Measurements from ENCODE around the gene ABHD12B. TPM values are rescaled to one million over a fixed set of nuclear protein-coding genes. Genes with fewer than 3 reads are reported as not detected.

Gene ABHD12B
- total RNA-seq, 2 donors from 2014 or later = not detected

DNA sequence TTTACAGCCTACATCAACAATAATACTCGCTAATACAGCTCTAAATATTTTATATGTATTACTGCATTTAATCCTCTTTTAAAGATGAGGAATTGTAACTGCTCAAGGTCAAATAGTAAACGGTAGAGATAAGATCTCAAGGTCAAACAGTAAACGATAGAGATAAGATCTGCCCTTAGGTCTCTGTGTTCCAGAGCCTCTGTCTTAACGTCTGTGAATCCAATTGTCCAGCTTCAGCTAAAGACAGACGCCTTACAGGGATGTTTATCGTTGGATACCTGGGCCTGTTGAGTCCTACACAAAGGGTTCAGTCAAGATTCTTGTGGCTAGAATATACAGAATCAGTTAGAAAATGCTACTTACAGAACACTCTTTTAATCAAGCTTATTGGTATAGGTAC is 52.4 kb downstream of the ABHD12B start:
- Histone ChIP-seq H3K4me3 (no peak overlapping the region), H3K27me3 (replicated peaks; ENCODE audit: insufficient read depth) (no peaks in the 10 kb centered on the region), H3K4me1 (replicated peaks) (no peaks in the 10 kb centered on the region), H3K36me3 (no peaks in the 10 kb centered on the region), H3K27ac (no peak overlapping the region), H3K9me3 (no peaks in the 10 kb centered on the region)
- TF ChIP-seq POLR2AphosphoS5 (IDR thresholded peaks at IDR 0.05) (no peak), POLR2A (IDR thresholded peaks at IDR 0.05) (no peak)
- TF ChIP-seq, protein P1, sequence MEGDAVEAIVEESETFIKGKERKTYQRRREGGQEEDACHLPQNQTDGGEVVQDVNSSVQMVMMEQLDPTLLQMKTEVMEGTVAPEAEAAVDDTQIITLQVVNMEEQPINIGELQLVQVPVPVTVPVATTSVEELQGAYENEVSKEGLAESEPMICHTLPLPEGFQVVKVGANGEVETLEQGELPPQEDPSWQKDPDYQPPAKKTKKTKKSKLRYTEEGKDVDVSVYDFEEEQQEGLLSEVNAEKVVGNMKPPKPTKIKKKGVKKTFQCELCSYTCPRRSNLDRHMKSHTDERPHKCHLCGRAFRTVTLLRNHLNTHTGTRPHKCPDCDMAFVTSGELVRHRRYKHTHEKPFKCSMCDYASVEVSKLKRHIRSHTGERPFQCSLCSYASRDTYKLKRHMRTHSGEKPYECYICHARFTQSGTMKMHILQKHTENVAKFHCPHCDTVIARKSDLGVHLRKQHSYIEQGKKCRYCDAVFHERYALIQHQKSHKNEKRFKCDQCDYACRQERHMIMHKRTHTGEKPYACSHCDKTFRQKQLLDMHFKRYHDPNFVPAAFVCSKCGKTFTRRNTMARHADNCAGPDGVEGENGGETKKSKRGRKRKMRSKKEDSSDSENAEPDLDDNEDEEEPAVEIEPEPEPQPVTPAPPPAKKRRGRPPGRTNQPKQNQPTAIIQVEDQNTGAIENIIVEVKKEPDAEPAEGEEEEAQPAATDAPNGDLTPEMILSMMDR (IDR thresholded peaks at IDR 0.05) = no peak
- 45% methylated on average over 6 of the region's 6 CpGs for WGBS
- DNase-seq (ENCODE audit: low spot score) = no peak
- intact Hi-C loops (cut with DNase I) = no loop called here

DNA sequence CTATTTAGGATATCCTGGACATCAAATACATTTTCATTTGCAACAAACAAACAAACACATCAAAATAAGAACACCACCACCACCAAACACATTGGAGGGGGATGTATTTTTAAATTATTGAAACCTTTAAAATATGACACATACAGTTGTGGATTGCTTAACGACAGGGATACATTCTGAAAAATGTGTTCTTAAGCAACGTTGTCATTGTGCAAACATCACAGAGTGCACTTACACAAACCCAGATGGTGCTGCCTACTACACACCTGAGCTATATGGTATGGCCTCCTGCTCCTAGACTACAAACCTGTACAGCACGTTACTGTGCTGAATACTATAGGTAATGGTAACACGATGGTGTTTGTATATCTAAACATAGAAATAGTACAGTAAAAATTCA is 53.0 kb downstream of the ABHD12B start:
- DNase-seq (ENCODE audit: low spot score) = no peak
- H3K27ac ChIP-seq = no peak overlapping the region
- no peaks in the 10 kb centered on the region for H3K36me3 ChIP-seq
- H3K4me1 ChIP-seq (replicated peaks) = no peaks in the 10 kb centered on the region
- TF ChIP-seq, protein P1 (IDR thresholded peaks at IDR 0.05) = no peak
- TF ChIP-seq POLR2AphosphoS5 (IDR thresholded peaks at IDR 0.05) (no peak), POLR2A (IDR thresholded peaks at IDR 0.05) (no peak)
- WGBS = 76% methylated on average over 4 of the region's 4 CpGs
- no peaks in the 10 kb centered on the region for H3K27me3 ChIP-seq (replicated peaks; ENCODE audit: insufficient read depth)
- intact Hi-C loops (cut with DNase I) = no loop called here
- no peaks in the 10 kb centered on the region for H3K9me3 ChIP-seq
- no peak overlapping the region for H3K4me3 ChIP-seq

DNA sequence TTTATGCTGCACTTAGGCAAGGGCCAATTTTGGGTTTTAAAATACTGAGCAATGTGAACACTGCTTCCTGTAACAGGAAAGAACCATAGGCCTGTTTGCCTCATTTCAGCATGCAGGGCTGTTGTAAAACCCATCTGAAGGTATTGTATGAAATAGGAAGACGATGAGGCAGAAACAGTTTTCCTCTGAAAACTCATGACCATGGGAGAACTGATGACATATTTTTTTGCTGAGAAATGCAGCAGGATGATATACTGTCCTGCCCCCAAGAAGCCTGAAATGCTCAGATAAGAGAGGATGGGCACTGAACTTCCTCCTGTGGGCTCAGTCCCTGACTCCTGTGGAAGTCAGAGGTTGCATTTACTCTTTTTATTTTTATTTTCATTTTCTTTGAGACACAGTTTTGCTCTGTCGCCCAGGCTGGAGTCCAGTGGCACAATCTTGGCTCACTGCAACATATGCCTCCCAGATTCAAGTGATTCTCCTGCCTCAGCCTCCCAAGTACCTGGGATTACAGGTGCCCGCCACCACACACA is 55.1 kb downstream of the ABHD12B start:
- H3K27ac ChIP-seq = no peak overlapping the region
- TF ChIP-seq, protein P1 (IDR thresholded peaks at IDR 0.05) = no peak
- no peak for TF ChIP-seq POLR2AphosphoS5 (IDR thresholded peaks at IDR 0.05)
- TF ChIP-seq POLR2A (IDR thresholded peaks at IDR 0.05) = no peak
- H3K27me3 ChIP-seq (replicated peaks; ENCODE audit: insufficient read depth) = no peaks in the 10 kb centered on the region
- 95% methylated on average over 3 of the region's 3 CpGs for WGBS
- H3K9me3 ChIP-seq = no peaks in the 10 kb centered on the region
- H3K4me3 ChIP-seq = no peak overlapping the region
- DNase-seq (ENCODE audit: low spot score) = no peak
- no peaks in the 10 kb centered on the region for H3K4me1 ChIP-seq (replicated peaks)
- intact Hi-C loops (cut with DNase I) = no loop called here
- H3K36me3 ChIP-seq = no peaks in the 10 kb centered on the region

DNA sequence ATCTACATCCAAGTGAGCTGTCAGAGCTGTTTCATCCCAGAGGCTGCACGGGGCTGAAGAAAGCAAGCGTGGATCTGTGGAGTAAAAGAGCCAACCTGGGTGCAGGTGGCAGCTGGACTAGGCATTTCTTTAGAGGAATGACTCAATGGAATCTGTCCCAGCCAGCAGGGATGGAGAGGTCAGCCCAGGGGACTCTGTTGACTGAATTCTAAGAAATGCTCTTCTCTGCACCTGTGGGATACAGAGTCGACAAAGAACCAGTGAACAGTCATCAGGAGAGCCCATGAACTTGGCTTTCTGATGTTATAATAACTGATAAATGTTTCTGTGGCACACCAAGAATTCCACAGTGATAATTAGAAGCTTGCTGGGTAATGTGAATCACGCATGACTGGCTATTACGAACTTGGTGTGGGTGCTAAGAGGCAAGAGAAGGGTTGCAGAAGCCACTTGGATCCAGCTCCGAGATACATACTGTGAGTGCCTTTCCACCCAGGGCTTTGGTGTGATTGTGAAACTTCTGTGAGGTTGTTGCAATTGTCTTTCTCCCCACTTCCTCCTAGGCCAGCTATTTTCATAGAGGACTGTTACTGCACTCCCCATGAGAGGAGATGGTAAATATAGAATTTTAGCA is 56.3 kb downstream of the ABHD12B start:
- no peaks in the 10 kb centered on the region for H3K36me3 ChIP-seq
- intact Hi-C loops (cut with DNase I) = no loop called here

More for the DNA sequence above, 56.3 kb downstream of the ABHD12B start:
- H3K9me3 ChIP-seq = no peaks in the 10 kb centered on the region
- TF ChIP-seq POLR2AphosphoS5 (IDR thresholded peaks at IDR 0.05) (no peak), POLR2A (IDR thresholded peaks at IDR 0.05) (no peak)
- TF ChIP-seq, protein P1 (IDR thresholded peaks at IDR 0.05) = no peak
- DNase-seq (ENCODE audit: low spot score) = no peak
- no peak overlapping the region for H3K4me3 ChIP-seq
- H3K4me1 ChIP-seq (replicated peaks) = no peaks in the 10 kb centered on the region
- no peaks in the 10 kb centered on the region for H3K27me3 ChIP-seq (replicated peaks; ENCODE audit: insufficient read depth)
- WGBS = 93% methylated on average over 6 of the region's 6 CpGs
- no peak overlapping the region for H3K27ac ChIP-seq

All from prostate gland (tissue), 2 donors.